ENCODE measurements around the gene C17orf75.
"Not testable (repeated sequence)": the region's sequence is repeated elsewhere in the genome, so short reads cannot be mapped to it uniquely, and the experiment has no call there.

Gene C17orf75, protein sequence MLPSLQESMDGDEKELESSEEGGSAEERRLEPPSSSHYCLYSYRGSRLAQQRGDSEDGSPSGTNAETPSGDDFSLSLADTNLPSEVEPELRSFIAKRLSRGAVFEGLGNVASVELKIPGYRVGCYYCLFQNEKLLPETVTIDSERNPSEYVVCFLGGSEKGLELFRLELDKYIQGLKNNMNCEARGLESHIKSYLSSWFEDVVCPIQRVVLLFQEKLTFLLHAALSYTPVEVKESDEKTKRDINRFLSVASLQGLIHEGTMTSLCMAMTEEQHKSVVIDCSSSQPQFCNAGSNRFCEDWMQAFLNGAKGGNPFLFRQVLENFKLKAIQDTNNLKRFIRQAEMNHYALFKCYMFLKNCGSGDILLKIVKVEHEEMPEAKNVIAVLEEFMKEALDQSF

DNA sequence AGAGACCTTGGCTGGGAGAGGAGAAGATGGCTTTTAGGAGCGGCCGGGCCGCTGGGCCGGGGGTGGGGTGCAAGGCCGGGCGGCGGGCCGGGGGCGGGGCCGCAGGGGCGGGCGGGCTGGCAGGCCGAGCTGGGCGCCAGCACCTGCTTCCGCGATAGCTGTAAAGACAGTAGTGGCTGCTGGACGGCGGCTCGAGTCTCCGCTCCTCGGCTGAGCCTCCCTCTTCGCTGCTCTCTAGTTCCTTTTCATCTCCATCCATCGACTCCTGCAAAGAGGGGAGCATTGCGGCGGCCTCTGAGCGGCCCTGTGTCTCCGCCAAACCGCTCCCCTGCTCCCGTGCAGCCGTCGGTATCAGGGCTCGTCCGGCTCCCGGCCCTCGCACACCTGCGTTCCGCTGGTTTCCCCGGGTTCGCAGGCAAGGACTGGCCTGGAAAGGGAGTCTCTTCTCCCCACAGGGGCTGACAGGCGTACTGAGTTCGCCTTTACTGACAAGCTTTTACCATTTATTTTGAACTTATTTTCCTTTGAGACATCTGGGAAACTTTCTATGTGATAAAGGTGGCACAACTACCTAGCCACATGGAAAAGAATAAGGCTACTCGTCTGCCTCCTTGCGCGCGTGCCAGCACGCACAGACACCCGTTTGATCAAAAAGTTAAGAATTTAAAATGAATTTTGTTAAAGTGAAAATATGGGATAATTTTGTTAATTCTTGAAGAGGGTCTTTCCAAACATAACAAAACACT, at the start of gene C17orf75:
Gene C17orf75 (minus strand): TSS at position 317 of the 746 bp plus-strand sequence. CDS start 34 bp downstream, at position 283.
- peak; percentile 38 to 71 for DNase-seq

DNA sequence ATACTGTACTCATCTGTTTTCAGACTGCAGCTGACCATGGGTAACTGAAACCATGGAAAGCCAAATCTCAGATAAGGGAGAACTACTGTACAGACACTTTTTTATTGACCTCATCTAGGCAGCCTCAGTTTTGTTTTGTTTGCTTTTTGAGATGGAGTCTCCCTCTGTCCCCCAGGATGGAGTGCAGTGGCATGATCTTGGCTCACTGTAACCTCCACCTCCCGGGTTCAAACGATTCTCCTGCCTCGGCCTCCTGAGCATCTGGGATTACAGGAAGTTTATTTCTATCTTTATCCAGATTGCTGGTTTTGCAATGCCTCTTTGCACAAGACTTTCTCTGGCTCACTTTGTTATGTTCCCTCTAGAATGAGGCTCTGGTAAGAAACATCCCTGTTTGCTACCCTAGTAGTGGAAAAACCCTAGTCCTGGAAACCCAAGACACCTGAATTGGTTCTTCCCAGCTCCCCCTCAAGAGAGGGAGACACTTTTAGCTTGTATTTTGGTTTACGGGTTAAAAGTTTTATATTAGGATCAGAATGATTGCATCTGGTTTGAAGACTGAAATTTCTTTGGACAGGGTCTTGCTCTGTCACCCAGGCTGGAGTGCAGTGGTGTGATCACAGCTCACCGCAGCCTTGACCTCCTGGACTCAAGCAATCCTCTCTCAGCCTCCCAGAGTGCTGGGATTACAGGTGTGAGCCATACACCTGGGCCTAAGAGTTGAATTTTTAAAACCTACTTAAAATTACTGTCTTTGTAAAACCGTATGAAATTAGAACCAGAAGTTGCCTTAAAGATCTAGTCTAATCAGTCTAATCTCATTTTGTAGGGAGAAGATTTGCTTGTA, 46.9 kb upstream of the C17orf75 start:
- DNase-seq = no peak

DNA sequence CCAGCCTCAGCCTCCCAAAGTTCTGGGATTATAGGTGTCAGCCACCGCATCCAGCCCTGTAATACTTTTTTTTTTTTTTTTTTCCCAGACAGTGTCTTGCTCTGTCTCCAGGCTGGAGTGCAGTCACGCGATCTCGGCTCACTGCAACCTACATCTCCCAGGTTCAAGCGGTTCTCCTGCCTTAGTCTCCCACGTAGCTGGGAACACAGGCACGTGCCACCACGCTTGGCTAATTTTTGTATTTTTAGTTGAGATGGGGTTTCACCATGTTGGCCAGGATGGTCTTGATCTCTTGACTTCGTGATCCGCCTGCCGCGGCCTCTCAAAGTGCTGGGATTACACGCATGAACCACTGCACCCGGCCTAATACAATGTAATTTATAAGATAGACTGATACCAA, 46.2 kb upstream of the C17orf75 start:
- not testable (repeated sequence) for DNase-seq

DNA sequence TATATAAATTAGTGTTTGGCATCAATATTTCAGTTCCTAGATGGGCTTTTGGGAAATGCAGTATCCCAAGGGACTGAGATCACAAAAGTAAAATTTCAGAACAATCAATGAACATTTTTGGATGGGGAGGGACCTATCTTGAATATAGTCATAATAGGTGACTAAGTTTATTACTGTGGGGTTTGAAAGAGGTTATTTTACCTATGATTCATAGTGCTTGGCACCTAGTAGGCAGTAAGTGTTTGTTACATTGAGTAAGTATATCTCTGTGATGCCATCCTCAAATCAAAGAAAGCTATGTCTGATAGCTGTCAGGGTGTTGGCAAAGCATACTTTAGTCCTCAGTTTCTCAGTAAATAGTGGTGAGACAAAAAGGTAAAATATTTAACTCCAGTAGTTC, 44.9 kb upstream of the C17orf75 start:
- no peak for DNase-seq

DNA sequence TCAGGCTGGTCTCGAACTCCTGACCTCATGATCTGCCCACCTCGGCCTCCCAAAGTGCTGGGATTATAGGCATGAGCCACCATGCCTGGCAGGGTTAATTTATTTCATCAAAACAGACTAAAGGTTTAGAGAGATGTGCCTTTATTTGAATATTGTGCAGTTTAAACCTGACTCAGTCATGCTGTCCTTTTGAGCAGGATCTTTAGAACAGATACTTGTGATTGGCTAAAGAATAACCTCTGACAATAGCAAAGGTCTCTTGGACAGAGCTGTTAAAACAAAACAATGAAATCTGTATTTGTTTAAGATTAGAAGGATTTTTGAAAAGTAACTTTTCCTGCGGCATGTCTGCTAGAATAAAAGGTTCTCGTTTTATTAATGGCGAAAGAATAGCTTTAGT, 44.0 kb upstream of the C17orf75 start:
- DNase-seq = no peak

DNA sequence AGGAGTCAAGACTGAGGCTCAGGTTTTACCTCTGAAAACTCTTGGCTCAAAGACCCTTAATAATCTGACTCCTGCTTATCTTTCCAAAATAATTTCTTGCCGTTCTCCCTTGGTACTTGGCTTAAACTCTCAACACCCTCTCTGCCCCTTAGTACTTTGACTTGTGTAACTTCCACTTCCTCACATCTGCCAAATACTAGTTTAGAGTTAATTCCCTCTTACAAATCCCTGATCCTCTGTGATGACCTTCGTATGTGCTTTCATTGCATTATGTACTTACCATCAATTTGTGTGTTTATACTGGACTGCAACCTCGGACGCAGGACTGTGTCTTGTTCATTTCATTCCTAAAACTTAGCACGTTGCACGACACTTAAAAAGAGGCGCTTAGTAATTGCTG, 43.1 kb upstream of the C17orf75 start:
- DNase-seq = no peak

DNA sequence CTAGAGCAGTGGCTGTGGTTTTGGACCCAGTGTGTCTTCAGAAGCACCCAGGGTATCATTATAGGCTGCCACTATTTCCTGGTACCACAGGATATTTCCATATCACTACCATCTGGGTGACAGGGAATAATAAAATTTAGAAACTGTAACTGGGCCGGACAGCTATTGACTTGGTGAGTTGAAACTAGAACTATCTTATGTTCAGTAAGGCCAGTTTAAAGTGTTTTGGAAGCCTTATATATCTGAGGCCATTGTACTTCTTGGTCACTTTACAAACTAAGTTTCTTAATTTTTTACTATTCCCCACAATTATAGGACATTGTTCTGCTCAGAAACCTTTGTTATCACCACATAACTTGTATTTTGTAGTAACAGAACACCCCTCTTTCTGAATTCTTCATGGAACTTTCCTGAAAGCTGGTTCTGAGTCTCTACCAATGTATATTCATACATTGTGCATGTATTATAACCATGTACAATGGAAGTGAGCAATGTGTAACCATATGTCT, 42.0 kb upstream of the C17orf75 start:
- DNase-seq = no peak

DNA sequence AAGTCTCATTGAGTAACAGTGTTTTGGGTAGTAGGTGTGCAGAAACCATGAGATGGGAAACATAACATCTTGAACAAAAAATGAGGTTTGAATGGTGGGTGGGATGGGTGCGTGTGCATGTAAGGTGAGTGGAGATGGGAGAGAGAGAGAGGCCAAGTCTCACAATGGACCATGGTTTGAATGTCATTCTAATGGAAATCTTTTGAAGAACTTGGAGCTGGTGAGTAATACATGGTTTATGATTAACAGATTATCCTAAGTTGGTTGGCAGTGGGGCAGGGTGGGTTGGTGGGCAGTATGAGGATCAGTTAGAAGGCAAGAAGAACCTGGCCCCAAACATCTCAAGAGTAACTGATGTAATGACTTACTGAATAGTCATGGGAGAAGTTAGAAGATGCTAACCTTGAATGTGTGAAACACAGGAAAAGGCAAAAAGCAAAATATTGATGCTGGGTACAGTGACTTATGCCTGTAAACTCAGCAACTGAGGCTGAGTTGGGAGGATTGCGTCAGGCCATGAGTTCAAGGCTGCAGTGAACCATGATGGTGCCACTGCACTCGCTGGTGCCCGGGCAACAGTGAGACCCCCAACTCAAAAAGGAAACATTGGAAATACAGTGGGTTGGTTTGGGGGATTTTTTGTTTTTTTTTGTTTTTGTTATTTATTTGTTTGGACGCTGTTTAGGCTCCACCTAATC, 40.7 kb upstream of the C17orf75 start:
- DNase-seq = no peak

DNA sequence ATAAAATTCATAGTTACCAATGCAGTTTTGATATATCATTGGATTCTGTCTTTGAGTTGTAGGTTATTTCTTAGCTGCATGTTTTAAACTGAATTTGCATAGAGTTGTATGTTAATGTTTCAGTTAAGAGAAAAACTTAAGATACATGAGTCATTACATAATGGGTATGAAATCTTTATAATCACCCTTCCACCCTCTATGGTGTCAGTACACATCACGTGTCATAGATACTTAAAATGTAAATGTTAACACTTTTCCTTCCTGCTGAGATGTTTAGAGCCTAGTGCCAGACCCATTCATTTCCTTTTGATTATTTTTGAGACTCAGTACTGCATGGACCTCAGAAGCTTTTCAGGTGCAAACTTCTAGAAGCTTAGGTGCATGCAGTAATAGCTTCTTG, 28.5 kb upstream of the C17orf75 start:
- no peak for DNase-seq

DNA sequence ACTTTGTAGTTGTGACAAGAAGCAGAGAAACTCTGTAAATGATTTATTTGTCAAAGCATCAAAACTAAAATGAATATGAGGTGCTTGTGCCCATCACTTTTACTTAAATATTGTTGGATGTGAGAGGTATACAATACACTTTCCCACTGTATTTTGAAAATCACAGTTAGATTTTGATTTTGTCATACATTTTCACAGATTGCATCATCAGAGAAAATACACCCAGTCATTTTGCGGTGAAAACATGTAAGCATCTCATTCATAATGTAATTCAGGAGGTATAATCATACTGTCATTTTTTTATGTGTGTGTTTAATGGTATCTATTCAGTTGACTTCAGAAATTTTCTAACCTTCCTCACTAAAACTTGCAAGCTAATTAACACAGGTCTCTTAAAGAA, 19.3 kb upstream of the C17orf75 start:
- DNase-seq = no peak

DNA sequence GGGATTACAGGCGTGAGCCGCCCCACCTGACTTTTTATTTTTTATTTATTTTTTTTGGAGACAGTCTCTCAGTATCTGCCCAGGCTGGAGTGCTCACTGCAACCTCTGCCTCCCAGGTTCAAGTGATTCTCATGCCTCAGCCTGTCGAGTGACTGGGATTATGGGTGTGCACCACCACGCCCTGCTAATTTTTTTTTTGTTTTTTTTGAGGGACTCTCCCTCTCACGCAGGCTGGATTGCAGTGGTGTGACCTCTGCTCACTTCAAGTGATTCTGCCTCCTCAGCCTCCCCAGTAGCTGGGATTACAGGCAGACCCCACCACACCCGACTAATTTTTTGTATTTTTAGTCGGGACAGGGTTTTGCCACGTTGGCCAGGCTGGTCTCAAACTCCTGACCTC, 15.6 kb upstream of the C17orf75 start:
- DNase-seq = no peak

DNA sequence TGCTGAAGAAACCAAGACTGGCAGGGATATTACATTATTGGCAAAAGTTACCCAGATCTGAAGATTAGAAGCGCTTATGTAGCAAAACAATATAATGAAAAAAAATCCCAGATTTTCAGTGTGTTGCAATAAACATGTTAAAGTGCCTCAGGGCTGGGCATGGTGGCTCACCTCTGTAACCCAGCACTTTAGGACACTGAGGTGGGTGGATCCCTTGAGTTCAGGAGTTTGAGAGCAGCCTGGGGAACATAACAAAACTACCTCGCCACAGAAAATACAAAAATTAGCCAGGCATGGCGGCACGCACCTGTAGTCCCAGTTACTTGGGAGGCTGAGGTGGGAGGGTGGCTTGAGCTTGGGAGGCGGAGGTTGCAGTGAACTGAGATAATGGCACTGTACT, 14.8 kb upstream of the C17orf75 start:
- no peak for DNase-seq

DNA sequence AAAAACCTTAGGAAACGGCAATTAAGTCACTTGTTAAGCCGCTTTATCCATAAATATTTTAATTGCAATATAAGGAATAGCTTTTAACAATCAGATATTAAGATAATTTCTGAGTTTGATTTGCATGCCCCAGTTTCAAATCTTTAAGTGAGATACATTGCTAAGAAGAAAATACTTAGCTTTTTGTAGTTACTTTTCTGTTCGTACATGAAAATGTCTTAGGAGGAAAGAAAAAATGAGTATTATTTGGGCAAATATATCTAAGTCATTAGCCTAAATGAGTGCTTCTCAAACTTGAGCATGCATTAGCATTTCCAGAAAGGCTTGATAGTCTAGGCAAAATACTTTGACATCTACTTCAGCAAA, 14.4 kb upstream of the C17orf75 start:
- no peak for DNase-seq

DNA sequence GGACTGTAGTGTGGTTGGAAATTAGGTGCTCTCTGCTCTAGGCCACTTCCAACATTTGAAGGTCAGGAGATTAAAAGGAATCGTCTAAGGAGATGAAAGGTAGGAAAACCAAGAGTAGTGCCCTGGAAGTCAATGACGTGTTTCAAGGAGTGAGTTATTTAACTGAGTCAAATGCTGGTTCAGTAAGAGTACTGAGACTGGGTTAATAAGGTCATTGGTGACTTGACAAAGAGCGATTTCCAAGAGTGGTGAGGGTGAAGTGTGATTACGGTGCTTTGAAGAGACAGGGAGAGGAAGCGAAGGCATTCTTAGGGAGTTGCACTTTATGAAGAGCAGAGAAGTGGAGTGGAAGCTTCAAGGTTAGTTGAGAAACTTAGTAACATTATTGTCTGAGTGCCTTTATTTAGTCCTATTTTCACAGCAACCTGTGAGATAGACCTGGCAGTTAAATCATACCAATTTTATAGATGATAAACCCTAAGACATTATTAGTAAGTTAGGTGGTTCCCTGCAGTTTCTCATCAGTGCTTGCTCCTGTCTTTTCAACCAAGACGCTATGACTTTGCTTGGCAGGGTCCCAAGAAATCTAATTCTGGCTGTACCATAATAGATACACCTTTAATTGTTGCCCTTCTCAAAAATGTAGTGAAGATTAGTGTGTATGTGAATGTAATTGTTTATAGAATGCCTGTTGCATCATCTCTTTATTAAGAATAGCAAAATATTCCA, 13.8 kb upstream of the C17orf75 start:
- DNase-seq = no peak

DNA sequence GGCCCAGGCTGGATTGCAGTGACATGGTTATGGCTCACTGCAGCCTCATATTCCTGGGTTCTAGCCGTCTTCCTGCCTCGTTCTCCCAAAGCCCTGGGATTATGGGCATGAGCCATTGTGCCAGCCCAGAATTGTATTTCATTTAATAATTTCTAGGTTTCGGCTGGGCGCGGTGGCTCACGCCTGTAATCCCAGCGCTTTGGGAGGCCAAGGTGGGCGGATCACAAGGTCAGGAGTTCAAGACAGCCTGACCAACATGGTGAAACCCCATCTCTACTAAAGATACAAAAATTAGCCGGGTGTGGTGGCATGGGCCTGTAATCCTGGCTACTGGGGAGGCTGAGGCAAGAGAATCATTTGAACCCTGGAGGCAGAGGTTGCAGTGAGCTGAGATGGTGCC, 10.8 kb upstream of the C17orf75 start:
- DNase-seq = not testable (repeated sequence)

DNA sequence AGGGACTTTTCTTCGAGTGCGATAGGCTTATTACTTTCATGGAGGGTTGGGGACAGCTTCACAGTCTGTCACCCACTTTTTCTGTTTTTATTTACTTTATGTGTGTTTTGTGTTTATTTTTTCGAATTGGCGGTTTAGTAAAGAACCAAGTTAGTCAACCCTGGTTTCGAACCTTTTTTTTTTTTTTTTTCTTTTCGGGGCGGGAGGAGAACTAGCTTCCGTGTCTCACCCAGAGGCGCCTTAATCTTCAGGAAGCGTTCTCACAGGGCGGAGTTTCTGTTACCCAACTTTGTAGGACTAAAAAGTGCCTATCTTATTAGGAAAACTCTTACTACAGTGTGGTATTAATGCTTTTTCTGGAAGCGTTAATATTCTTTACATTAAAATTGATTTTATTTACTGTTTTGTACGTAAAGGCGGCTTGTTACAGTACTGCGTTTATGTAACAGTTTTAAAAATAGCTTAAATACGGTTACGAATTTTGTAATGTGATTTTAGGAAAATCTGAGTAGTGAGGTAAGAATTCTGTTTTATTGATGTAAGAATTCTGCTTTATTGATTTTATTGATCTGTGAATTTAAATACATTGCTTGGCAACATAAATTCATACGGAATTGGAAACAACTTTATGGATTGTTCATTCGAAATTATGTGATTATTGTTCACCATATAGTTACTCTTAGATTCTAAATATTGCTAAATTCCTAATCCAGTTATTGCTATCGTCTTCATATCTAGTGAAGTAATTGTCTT, 8.9 kb upstream of the C17orf75 start:
- peak; percentile 54 to 80 for DNase-seq

DNA sequence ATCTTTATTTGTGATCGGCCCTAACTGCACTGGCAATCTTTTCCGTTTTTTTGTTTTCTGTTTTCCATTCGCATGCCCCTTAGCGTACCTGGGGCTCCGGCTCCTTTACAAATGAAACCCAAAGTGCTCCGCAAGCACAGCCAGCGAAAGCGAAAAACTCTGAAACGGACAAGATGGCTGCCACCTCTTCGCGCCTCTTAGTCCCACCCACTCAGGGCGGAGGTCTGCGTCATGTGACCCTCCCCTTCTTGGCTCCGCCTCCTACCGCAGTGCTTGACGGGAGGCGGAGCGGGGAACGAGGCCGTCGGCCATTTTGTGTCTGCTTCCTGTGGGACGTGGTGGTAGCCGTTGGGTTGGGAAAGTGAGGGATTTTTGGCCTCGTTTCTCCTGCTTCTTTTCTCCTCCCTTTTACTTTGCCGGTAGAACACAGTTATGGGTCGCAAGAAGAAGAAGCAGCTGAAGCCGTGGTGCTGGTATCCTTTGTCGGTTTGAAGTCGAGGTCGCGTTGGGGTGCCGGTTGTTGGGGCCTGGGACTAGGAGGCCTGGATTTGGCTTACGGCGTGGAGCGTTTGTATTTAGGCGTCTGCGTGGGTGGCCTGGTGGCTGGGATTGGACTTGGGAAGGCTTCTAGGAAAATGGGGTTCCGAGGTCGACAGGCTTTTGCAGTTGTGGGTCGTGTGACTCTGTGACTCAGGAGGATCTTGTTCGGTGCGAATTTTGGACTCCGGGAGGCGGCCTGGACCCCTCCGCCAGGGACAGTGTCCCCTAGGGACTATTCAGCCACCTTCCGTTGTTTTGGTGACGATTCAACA, 8.1 kb upstream of the C17orf75 start, which contains the start of gene ZNF207:
Gene ZNF207 (plus strand): TSS at position 304 of the 812 bp plus-strand sequence. CDS start 129 bp downstream, at position 433.
- DNase-seq = peak; percentile 78 to 94

DNA sequence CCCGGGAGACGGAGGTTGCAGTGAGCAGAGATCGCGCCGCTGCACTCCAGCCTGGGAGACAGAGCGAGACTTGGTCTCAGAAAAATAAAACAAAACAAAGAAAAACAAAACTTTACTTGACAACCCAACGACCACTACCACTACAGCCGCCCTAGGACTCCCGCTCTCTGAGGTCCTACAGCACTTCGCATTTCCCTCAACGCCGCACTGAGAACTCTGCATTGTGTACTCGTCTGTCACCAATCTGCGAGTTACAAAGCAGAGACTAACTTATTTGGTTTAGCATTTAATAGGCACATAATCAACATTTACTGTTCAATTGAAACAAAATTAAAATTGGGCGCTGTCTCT, 7.5 kb upstream of the C17orf75 start:
- no peak for DNase-seq

DNA sequence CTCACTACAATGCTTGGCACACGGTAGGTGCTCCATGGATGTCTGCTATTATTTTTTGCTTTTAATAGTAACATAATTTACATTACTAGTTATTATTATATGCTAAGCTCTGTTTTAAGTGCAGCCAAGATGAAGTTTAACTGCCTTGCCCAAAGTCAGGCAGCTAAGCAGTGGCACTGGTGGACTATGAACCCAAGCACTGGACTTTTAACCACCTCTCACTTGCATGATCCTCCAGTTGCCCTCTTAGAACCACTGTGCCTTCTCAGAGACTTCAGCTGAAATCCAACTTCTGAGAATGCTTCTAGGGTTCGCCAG, 6.5 kb upstream of the C17orf75 start:
- DNase-seq = no peak

DNA sequence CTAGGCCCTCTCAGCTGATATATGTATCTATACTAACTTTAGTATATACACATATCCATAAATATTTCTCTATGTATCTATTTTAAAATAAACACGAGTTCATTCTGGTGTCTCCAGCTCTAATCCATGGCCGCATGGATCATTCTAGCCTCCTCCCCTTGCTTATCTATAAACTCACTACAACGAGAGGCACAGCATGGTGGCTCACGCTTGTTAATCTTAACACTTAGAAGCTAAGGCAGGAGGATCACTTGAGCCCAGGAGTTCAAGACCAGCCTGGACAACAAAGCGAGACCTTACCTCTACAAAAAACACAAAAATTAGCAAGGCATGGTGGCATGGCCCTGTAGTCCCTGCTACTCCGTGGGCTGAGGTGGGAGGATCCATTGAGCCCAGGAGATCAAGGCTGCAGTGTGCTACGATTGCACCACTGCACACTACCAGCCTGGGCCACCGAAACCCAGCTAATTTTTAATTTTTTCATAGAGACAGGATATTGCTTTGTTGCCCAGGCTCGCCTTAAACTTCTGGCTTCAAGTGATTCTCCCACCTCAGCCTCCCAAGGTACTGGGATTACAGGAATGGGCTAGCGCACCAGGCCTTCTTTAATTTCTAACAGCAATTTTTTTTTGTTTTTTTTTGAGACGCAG, 4.1 kb upstream of the C17orf75 start:
- no peak for DNase-seq

Data from SW 1271 (cell line).